DND-41 (cell line): Measurements from ENCODE around the gene RC3H1.
"Not testable (repeated sequence)": the region's sequence is repeated elsewhere in the genome, so short reads cannot be mapped to it uniquely, and the experiment has no call there.

Experiments
- ATAC-seq: fragments of 200-7000 bp; cut with Tn5 transposase; 3 replicates; pipeline ENCODE4 v1.9.1; 2021; ENCODE audit warnings: low read depth; ENCODE audit not compliant: insufficient read depth
- DNase-seq: peaks from one replicate; pipeline ENCODE4 v3.0.0-alpha.2; 2020
- H2AFZ ChIP-seq: 2 replicates; pipeline ENCODE4 v1.6.0; 2012; ENCODE audit warnings: low read depth, low read length
- H3K27ac ChIP-seq: 2 replicates; pipeline ENCODE4 v1.5.1; 2012; ENCODE audit warnings: low read length, inconsistent platforms
- H3K27me3 ChIP-seq: fragments of 200-600 bp; sonication (generic); 2 replicates; pipeline ENCODE4 v1.6.0; 2012; ENCODE audit warnings: low read length, mild to moderate bottlenecking, inconsistent platforms; ENCODE audit not compliant: insufficient read depth, poor library complexity
- H3K36me3 ChIP-seq: 2 replicates; pipeline ENCODE4 v1.5.1; 2012; ENCODE audit warnings: low read length, inconsistent platforms; ENCODE audit not compliant: insufficient read depth
- H3K4me1 ChIP-seq: 2 replicates; pipeline ENCODE4 v1.5.1; 2012; ENCODE audit warnings: mild to moderate bottlenecking, low read length; ENCODE audit not compliant: insufficient read depth
- H3K4me2 ChIP-seq: 2 replicates; pipeline ENCODE4 v1.6.0; 2012; ENCODE audit warnings: mild to moderate bottlenecking, moderate library complexity, low read length, inconsistent platforms; ENCODE audit not compliant: insufficient read depth
- H3K4me3 ChIP-seq, 2 experiments: fragments of 200-600 bp in 1 of 2; shearing (Covaris generic) in 1 of 2; 2 replicates each; pipeline ENCODE4 v1.5.1; 2012 to 2016; ENCODE audit warnings: inconsistent platforms in 2 of 2, low read length in 2 of 2, mild to moderate bottlenecking in 2 of 2, low read depth in 1 of 2, moderate library complexity in 1 of 2
- H3K79me2 ChIP-seq: 2 replicates; pipeline ENCODE4 v1.6.0; 2012; ENCODE audit warnings: low read length, inconsistent platforms; ENCODE audit not compliant: insufficient read depth
- H3K9ac ChIP-seq: 2 replicates; pipeline ENCODE4 v1.6.0; 2012; ENCODE audit warnings: low read depth, mild to moderate bottlenecking, inconsistent platforms, low read length, moderate library complexity
- H3K9me3 ChIP-seq: 2 replicates; pipeline ENCODE4 v1.5.1; 2012; ENCODE audit warnings: low read length, moderate library complexity, mild to moderate bottlenecking, inconsistent platforms; ENCODE audit not compliant: insufficient read depth, severe bottlenecking
- H4K20me1 ChIP-seq: 2 replicates; pipeline ENCODE4 v1.6.0; 2012; ENCODE audit warnings: low read length; ENCODE audit not compliant: insufficient read depth
- CTCF ChIP-seq: IDR thresholded peaks from 2 replicates; pipeline ENCODE4 v1.5.1; 2012; ENCODE audit warnings: borderline replicate concordance, low read length, moderate library complexity, mild to moderate bottlenecking; ENCODE audit not compliant: poor library complexity, severe bottlenecking; ENCODE audit errors: extremely low read depth
- EZH2 ChIP-seq: IDR thresholded peaks from 3 replicates; pipeline ENCODE4 v1.6.1; 2012; ENCODE audit warnings: borderline replicate concordance, low read depth, mild to moderate bottlenecking, moderate library complexity, low read length, inconsistent platforms; ENCODE audit not compliant: severe bottlenecking

RC3H1 gene

GRCh38 chr1:173946380-173946921, 75.7 kb downstream of the RC3H1 start:
- ATAC-seq (no peak), DNase-seq (no peak)
- no peaks in the 10 kb centered on the region for H4K20me1 ChIP-seq
- H3K27ac ChIP-seq = no peak overlapping the region
- no peaks in the 10 kb centered on the region for H3K9me3 ChIP-seq
- peaks cover 94% of the 10 kb centered on the region for H3K36me3 ChIP-seq
- H3K4me3 ChIP-seq = no peak overlapping the region
- no peak overlapping the region for H3K4me2 ChIP-seq
- H3K9ac ChIP-seq = no peak overlapping the region
- H3K27me3 ChIP-seq = no peaks in the 10 kb centered on the region
- no peak overlapping the region for H2AFZ ChIP-seq
- H3K79me2 ChIP-seq = no peaks in the 10 kb centered on the region
- H3K4me1 ChIP-seq = no peaks in the 10 kb centered on the region
- no peak for TF ChIP-seq EZH2
- TF ChIP-seq CTCF = no peak

- ATAC-seq = no peak
- TF ChIP-seq CTCF (no peak), EZH2 (no peak)
These were observed 85.1 kb downstream of the RC3H1 start for GRCh38 chr1:173937062-173937461.

GRCh38 chr1:173934440-173934839, 87.7 kb downstream of the RC3H1 start:
- peaks cover 47% of the 10 kb centered on the region for H3K36me3 ChIP-seq
- DNase-seq = no peak

More at GRCh38 chr1:173937062-173937461, 85.1 kb downstream of the RC3H1 start:
- no peak overlapping the region for H3K9ac ChIP-seq
- H3K79me2 ChIP-seq = no peaks in the 10 kb centered on the region
- no peaks in the 10 kb centered on the region for H3K4me1 ChIP-seq
- H3K27ac ChIP-seq = no peak overlapping the region
- no peaks in the 10 kb centered on the region for H4K20me1 ChIP-seq
- H2AFZ ChIP-seq = no peak overlapping the region
- no peak overlapping the region for H3K4me2 ChIP-seq
- peaks cover 70% of the 10 kb centered on the region for H3K36me3 ChIP-seq
- no peaks in the 10 kb centered on the region for H3K27me3 ChIP-seq
- no peaks in the 10 kb centered on the region for H3K9me3 ChIP-seq
- DNase-seq = no peak
- no peak overlapping the region for H3K4me3 ChIP-seq

GRCh38 chr1:173930541-173930940, 91.6 kb downstream of the RC3H1 start:
- H3K4me1 ChIP-seq, H3K27me3 ChIP-seq, H3K9me3 ChIP-seq, H4K20me1 ChIP-seq, H3K9ac ChIP-seq, H3K4me2 ChIP-seq, DNase-seq, H3K27ac ChIP-seq, H3K4me3 ChIP-seq, H3K79me2 ChIP-seq, ATAC-seq, H2AFZ ChIP-seq: not testable (repeated sequence)
- peaks cover 16% of the 10 kb centered on the region; the same call in 1 of the 2 replicates for H3K36me3 ChIP-seq

More at GRCh38 chr1:173934440-173934839, 87.7 kb downstream of the RC3H1 start:
- no peak overlapping the region for H3K4me3 ChIP-seq
- no peaks in the 10 kb centered on the region for H3K9me3 ChIP-seq
- H3K79me2 ChIP-seq = no peaks in the 10 kb centered on the region
- no peaks in the 10 kb centered on the region for H3K4me1 ChIP-seq
- ATAC-seq = no peak
- no peaks in the 10 kb centered on the region for H3K27me3 ChIP-seq
- no peaks in the 10 kb centered on the region for H4K20me1 ChIP-seq
- H3K27ac ChIP-seq = no peak overlapping the region
- H2AFZ ChIP-seq = no peak overlapping the region
- H3K4me2 ChIP-seq = no peak overlapping the region
- TF ChIP-seq CTCF (no peak), EZH2 (no peak)
- no peak overlapping the region for H3K9ac ChIP-seq
